IMR-90 (cell line): Measurements from ENCODE around the gene PPM1G.

ENCODE experiments used
- CEBPB ChIP-seq: IDR thresholded peaks from 2 replicates; pipeline ENCODE4 v1.6.1; 2012; ENCODE audit warnings: low read depth, low read length, improper control_type of control experiment
- CHD1 ChIP-seq: IDR thresholded peaks from 2 replicates; pipeline ENCODE4 v1.6.1; 2012; ENCODE audit warnings: low read depth, low read length, improper control_type of control experiment
- CTCF ChIP-seq: conservative IDR thresholded peaks from 2 replicates; pipeline ENCODE4 v1.5.1; 2012; ENCODE audit warnings: mild to moderate bottlenecking, low read depth, low read length, improper control_type of control experiment
- ELK1 ChIP-seq: fragments of 150-350 bp; IDR thresholded peaks from 2 replicates; pipeline ENCODE4 v1.6.1; 2016; ENCODE audit warnings: low read depth, mild to moderate bottlenecking, low read length, moderate library complexity, borderline replicate concordance
- FOS ChIP-seq: fragments of 150-350 bp; IDR thresholded peaks from 2 replicates; pipeline ENCODE4 v1.6.1; 2016; ENCODE audit warnings: low read depth, low read length
- MAFK ChIP-seq: IDR thresholded peaks from 2 replicates; pipeline ENCODE4 v1.6.1; 2012; ENCODE audit warnings: low read depth, low read length, improper control_type of control experiment
- MXI1 ChIP-seq: IDR thresholded peaks from 2 replicates; pipeline ENCODE4 v1.6.1; 2012; ENCODE audit warnings: low read depth, mild to moderate bottlenecking, low read length, moderate library complexity, borderline replicate concordance
- POLR2A ChIP-seq: IDR thresholded peaks from 2 replicates; pipeline ENCODE4 v1.6.1; 2012; ENCODE audit warnings: mild to moderate bottlenecking, low read depth, low read length
- RAD21 ChIP-seq: IDR thresholded peaks from 2 replicates; pipeline ENCODE4 v1.6.1; 2012; ENCODE audit warnings: low read length, improper control_type of control experiment
- RCOR1 ChIP-seq: IDR thresholded peaks from 2 replicates; pipeline ENCODE4 v1.6.1; 2012; ENCODE audit warnings: mild to moderate bottlenecking, low read length, improper control_type of control experiment; ENCODE audit not compliant: insufficient replicate concordance
- RFX5 ChIP-seq: IDR thresholded peaks from 2 replicates; pipeline ENCODE4 v1.8.0; 2012; ENCODE audit warnings: low read depth, mild to moderate bottlenecking, low read length, moderate library complexity

GRCh38 chr2:27400348-27401135, 8.8 kb downstream of the PPM1G start:
- TF ChIP-seq CTCF (no peak), RFX5 (no peak), MAFK (no peak), POLR2A (no peak), RAD21 (no peak), ELK1 (no peak), MXI1 (no peak), FOS (no peak), CHD1 (no peak), RCOR1 (no peak), CEBPB (no peak)
